ENCODE measurements around the gene OAT. TPM values are rescaled to one million over a fixed set of nuclear protein-coding genes. Genes with fewer than 3 reads are reported as not detected.

The OAT gene
- polyA plus RNA-seq, 2 of the 4 experiments (the other 2 are of a cell fraction), result 81.3 to 97.6 TPM

DNA sequence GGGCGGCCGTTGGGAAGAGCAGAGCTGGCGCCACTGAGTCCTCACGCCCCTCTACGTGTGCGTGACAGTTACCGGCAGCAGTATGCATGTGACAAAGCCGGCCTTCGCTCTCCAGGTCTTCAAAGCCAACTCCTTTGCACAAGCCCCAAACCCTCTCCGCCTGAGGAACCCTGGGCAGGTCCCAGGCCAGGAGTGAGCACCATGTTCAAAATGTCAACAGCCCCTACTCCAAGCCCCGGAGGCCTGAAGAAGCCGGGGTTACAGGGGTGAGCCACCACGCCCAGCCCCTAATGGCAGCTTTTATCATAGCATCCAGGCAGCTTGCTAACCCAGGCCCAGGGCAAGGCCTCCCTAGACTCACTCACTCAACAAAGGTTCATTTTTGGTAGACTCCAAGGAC lies 70.8 kb downstream of the OAT start (continued):
- TF ChIP-seq RCOR1 (IDR thresholded peaks at IDR 0.05; ENCODE audit: low read depth, low read length) (no peak), POLR2A (IDR thresholded peaks at IDR 0.05; ENCODE audit: low read length) (no peak), JUN (IDR thresholded peaks at IDR 0.05) (no peak)

Other genes starting within 250 kb of the OAT start
- 0.16 and 0.20 TPM in 2 replicates for gene NKX1-2, start 31.1 kb upstream of the OAT start, polyA plus RNA-seq (2011; rRNA removed)
- 0.03 to 0.08 TPM (median 0.03 TPM) in 3 replicates for gene NKX1-2, start 31.1 kb upstream of the OAT start, polyA plus RNA-seq (2017; fragmentation: RNase III; extraction: RNeasy Plus Mini Kit Qiagen cat#74134 plus additional on column Dnase treatment)
- gene LHPP, start 42.9 kb upstream of the OAT start, polyA plus RNA-seq (2011; rRNA removed), result 18.6 and 21.7 TPM in 2 replicates
- 11.5 to 15.7 TPM (median 14.4 TPM) in 3 replicates for gene LHPP, start 42.9 kb upstream of the OAT start, polyA plus RNA-seq (2017; fragmentation: RNase III; extraction: RNeasy Plus Mini Kit Qiagen cat#74134 plus additional on column Dnase treatment)

All from A549 (cell line).